ENCODE data around the gene LRRFIP2.

- TF ChIP-seq CTCF (conservative IDR thresholded peaks at IDR 0.05; ENCODE audit: low read depth, low read length) (no peak), EZH2 (IDR thresholded peaks at IDR 0.05; ENCODE audit: borderline replicate concordance, low read depth, low read length, poor library complexity, severe bottlenecking) (no peak)
Observed at GRCh38 chr3:37096288-37096687, 78.1 kb downstream of the LRRFIP2 start.
